AG10803 (cell line): Measurements from ENCODE around the gene GATA5.

Experiments used
- DNase-seq: peaks from one replicate; pipeline ENCODE4 v3.0.0; 2010; ENCODE audit warnings: low read depth
- H3K4me3 ChIP-seq: 2 replicates; pipeline ENCODE4 v1.5.1; 2011; ENCODE audit warnings: mild to moderate bottlenecking, low read length, control low read depth
- CTCF ChIP-seq: conservative IDR thresholded peaks from 2 replicates; pipeline ENCODE4 v1.5.1; 2011; ENCODE audit warnings: mild to moderate bottlenecking, low read length, control low read depth, inconsistent platforms

The GATA5 gene

DNA sequence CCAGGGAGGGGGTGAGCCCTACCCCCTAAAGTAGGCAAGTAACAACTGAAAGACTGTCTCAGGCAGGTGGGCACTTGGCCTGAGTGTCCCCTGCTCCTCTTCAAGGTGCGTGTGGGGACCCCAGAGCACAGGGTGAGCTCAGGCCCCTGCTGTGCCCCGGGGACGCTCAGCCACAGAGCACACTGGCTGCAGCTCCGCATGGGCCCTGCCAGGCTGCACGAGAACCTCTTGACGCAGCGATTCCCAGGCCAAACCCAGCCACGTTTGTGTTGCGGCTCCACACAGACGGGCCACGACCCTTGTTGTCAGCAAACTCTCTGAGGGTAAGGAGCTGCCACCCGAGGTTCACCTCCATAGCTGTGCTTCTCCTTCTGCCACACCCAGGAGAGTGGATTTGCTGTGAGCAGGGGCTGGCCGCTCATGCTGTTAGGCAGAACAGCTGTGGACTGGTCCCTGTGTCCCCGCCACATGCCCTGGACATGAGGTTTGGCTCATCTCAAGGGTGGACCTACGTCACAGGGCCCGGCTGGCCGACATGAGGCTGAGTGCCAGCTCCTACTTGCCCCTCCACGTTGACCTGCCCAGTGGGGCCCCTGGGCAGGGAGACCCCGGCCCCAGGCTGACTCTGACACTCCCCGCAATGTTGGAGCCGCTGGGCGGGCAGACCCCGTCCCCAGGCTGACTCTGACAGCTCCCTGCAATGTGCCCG, 29.7 kb upstream of the GATA5 start:
- no peak for TF ChIP-seq CTCF
- DNase-seq = no peak
- no peak overlapping the region for H3K4me3 ChIP-seq

GRCh38 chr20:62504323-62504722, 28.5 kb upstream of the GATA5 start:
- no peak for TF ChIP-seq CTCF
- H3K4me3 ChIP-seq = no peak overlapping the region
- no peak for DNase-seq

DNA sequence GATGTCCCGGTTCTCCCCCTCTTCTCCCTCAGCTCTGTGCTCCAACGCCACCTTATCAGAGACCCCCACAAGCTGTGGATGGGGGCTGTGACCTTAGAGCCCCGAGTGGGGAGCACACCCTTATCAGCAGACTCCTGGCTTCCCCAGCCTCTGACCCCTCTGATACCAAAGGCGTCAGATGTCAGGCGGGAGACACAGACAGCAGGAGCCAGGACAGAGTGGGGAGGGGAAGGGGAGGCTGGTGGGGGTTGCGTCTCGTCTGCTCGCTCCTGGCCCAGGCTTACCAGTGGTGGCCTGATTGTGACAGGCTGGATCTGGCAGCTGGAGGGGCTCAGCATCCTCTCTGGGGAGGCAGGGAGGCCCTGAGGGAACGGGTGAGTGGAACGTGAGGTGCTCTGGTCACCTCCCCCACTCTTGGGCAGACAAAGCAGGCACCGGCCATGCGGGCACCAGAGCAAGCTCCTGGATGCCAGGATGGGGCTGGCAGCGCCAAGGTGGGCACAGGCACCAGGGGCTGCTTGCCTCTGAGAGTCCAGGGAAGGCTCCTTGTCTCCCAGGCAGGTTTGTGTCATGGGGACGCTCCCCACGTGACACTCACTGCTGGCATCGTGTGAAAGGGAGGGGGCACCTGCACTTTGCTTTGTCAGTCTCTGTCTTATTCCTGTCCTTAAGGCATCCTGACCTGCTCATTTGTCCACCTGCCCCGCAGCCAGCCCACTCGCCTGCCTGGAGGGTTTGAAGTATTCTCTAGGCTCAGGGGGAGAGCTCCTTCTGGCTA, 27.8 kb upstream of the GATA5 start:
- DNase-seq = no peak
- TF ChIP-seq CTCF = no peak
- H3K4me3 ChIP-seq = no peak overlapping the region

DNA sequence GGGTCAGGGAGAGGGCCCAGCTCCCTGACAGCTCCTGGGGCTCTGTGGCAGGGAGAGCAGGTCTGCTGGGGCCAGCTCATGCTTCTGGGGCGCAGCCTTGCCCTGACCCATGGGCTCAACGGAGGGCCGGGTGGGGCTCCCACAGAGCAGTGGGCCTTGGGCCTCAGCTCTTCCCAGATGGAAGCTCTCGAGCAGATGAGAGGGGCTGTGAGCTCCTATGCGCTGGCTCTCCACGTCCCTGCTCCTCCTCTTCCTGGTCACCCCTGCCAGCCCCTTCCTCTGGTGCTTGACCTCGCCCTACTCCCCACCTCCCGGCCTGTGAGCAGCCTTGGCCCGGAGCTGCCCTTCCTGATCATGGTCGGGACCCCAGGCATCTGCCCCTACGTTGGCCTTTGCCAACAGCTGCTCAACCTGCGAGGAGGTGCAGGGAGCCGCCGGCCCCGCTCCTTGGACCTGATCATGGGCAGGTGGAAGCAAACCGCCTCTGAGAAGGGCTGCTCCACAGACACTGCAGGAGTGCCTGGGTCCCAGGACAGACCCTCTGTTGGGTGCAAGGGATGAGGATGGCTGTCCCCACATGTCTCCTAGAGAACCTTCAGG, 26.8 kb upstream of the GATA5 start:
- no peak for DNase-seq
- no peak overlapping the region for H3K4me3 ChIP-seq
- TF ChIP-seq CTCF = no peak

GRCh38 chr20:62501801-62502495, 26.2 kb upstream of the GATA5 start:
- TF ChIP-seq CTCF = no peak
- no peak overlapping the region for H3K4me3 ChIP-seq
- DNase-seq = peak; percentile 3

DNA sequence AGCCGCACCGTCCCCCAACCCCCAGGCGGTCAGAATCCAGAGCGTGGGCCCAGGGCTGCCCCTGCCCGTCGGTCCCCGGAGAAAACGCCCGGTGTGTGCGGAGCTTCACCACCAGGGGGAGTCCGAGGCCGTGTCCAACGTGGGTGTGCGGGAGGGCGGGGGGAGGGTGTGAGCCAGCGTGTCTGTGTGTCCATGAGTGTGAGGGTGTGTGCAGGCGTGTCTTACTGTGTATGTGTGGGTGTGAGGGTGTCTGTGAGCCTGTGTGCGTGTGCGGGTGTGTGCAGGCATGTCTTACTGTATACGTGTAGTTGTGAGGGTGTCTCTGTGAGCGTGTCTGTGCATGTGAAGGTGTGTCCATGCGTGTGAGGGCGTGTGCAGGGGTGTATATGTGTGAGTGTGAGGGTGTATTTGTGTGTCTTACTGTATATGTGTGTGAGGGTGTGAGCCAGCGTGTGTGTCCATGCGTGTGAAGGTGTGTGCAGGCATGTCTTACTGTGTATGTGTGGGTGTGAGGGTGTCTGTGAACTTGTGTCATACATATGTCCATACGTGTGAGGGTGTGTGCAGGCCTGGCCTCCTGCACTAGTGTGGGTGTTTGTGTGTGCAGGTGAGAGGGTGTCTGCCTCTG, 24.6 kb upstream of the GATA5 start:
- H3K4me3 ChIP-seq = no peak overlapping the region
- peak; percentile 36 for DNase-seq
- TF ChIP-seq CTCF = peak; percentile 71
